Measurements from ENCODE around the gene TRPM4.

GRCh38 chr19:49110567-49110966 lies 47.0 kb upstream of the TRPM4 start:
- TF ChIP-seq CEBPB (IDR thresholded peaks at IDR 0.05) (no peak), USF1 (IDR thresholded peaks at IDR 0.05) (no peak), EGR1 (IDR thresholded peaks at IDR 0.05) (no peak), TEAD4 (IDR thresholded peaks at IDR 0.05) (no peak), RAD21 (IDR thresholded peaks at IDR 0.05; ENCODE audit: low read depth) (no peak), EP300 (IDR thresholded peaks at IDR 0.05; ENCODE audit: borderline replicate concordance) (no peak)
